Measurements from ENCODE around the gene TPRN.

- TF ChIP-seq POLR2AphosphoS5 (IDR thresholded peaks at IDR 0.05) (no peak), EZH2 (IDR thresholded peaks at IDR 0.05; ENCODE audit: borderline replicate concordance, insufficient read depth, low read length, poor library complexity, severe bottlenecking) (no peak), CTCF (IDR thresholded peaks at IDR 0.05; ENCODE audit: poor library complexity, severe bottlenecking) (no peak), TAF1 (IDR thresholded peaks at IDR 0.05; ENCODE audit: low read depth) (no peak)
These were observed 46.8 kb upstream of the TPRN start for GRCh38 chr9:137247135-137247915.
